Fibroblast of upper back skin (primary cell): ENCODE measurements around the gene STXBP2.

Experiments used
- DNase-seq: peaks from one replicate; pipeline ENCODE4 v3.0.0-alpha.2; 2013

The STXBP2 gene

GRCh38 chr19:7636691-7637373 lies at the start of gene STXBP2:
Gene STXBP2, plus strand, starts transcription at chr19:7637110. Its CDS starts 40 bp downstream, at chr19:7637150.
- DNase-seq: no peak

- DNase-seq: no peak
Measured at GRCh38 chr19:7589822-7590221, 47.1 kb upstream of the STXBP2 start.

GRCh38 chr19:7590256-7590655 lies 46.7 kb upstream of the STXBP2 start:
- DNase-seq: no peak

GRCh38 chr19:7595466-7596133 lies 41.3 kb upstream of the STXBP2 start, which contains the start of gene CAMSAP3:
Gene CAMSAP3, plus strand, starts transcription at chr19:7595863. Its CDS starts 140 bp downstream, at chr19:7596003.
- peak; percentile 7 for DNase-seq

GRCh38 chr19:7596211-7596937 lies 40.5 kb upstream of the STXBP2 start:
- no peak for DNase-seq

- no peak for DNase-seq
Measured at GRCh38 chr19:7597689-7598088, 39.2 kb upstream of the STXBP2 start.

GRCh38 chr19:7598180-7598579 lies 38.7 kb upstream of the STXBP2 start:
- DNase-seq: no peak

GRCh38 chr19:7600721-7601120 lies 36.2 kb upstream of the STXBP2 start:
- no peak for DNase-seq

GRCh38 chr19:7602240-7602934 lies 34.5 kb upstream of the STXBP2 start:
- no peak for DNase-seq

- DNase-seq: no peak
Measured at GRCh38 chr19:7602935-7603497, 33.9 kb upstream of the STXBP2 start.

GRCh38 chr19:7603919-7604318 lies 33.0 kb upstream of the STXBP2 start:
- no peak for DNase-seq

- DNase-seq: no peak
Measured at GRCh38 chr19:7605490-7606222, 31.3 kb upstream of the STXBP2 start.

- DNase-seq: no peak
Measured at GRCh38 chr19:7606289-7606688, 30.6 kb upstream of the STXBP2 start.

- DNase-seq: no peak
Measured at GRCh38 chr19:7607212-7607873, 29.6 kb upstream of the STXBP2 start.

- no peak for DNase-seq
Measured at GRCh38 chr19:7607874-7608560, 28.9 kb upstream of the STXBP2 start.

GRCh38 chr19:7610491-7611240 lies 26.2 kb upstream of the STXBP2 start:
- no peak for DNase-seq

GRCh38 chr19:7611541-7612279 lies 25.2 kb upstream of the STXBP2 start:
- DNase-seq: no peak

GRCh38 chr19:7612282-7613274 lies 24.3 kb upstream of the STXBP2 start:
- DNase-seq: no peak
